Mucosa of stomach (tissue), 1 donor: ENCODE measurements around the gene ANAPC7.
"Not testable (repeated sequence)": the region's sequence is repeated elsewhere in the genome, so short reads cannot be mapped to it uniquely, and the experiment has no call there.

Experiments used
- H3K27me3 ChIP-seq: one replicate; pipeline ENCODE4 v1.7.0; 2013; ENCODE audit warnings: mild to moderate bottlenecking, low read length; ENCODE audit not compliant: control insufficient read depth, insufficient read depth
- H3K36me3 ChIP-seq: one replicate; pipeline ENCODE4 v1.7.0; 2013; ENCODE audit warnings: low read length; ENCODE audit not compliant: control insufficient read depth, insufficient read depth
- H3K4me1 ChIP-seq: one replicate; pipeline ENCODE4 v1.7.0; 2013; ENCODE audit warnings: mild to moderate bottlenecking, low read length; ENCODE audit not compliant: control insufficient read depth, insufficient read depth
- H3K4me3 ChIP-seq: one replicate; pipeline ENCODE4 v1.7.0; 2013; ENCODE audit warnings: low read length
- H3K9ac ChIP-seq: one replicate; pipeline ENCODE4 v1.7.0; 2013; ENCODE audit warnings: mild to moderate bottlenecking, low read length, moderate library complexity
- H3K9me3 ChIP-seq: one replicate; pipeline ENCODE4 v1.7.0; 2013; ENCODE audit warnings: mild to moderate bottlenecking, low read length, moderate library complexity; ENCODE audit not compliant: control insufficient read depth
- donor health status: Pancreatic carcinoma.

ANAPC7 gene, protein sequence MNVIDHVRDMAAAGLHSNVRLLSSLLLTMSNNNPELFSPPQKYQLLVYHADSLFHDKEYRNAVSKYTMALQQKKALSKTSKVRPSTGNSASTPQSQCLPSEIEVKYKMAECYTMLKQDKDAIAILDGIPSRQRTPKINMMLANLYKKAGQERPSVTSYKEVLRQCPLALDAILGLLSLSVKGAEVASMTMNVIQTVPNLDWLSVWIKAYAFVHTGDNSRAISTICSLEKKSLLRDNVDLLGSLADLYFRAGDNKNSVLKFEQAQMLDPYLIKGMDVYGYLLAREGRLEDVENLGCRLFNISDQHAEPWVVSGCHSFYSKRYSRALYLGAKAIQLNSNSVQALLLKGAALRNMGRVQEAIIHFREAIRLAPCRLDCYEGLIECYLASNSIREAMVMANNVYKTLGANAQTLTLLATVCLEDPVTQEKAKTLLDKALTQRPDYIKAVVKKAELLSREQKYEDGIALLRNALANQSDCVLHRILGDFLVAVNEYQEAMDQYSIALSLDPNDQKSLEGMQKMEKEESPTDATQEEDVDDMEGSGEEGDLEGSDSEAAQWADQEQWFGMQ

DNA sequence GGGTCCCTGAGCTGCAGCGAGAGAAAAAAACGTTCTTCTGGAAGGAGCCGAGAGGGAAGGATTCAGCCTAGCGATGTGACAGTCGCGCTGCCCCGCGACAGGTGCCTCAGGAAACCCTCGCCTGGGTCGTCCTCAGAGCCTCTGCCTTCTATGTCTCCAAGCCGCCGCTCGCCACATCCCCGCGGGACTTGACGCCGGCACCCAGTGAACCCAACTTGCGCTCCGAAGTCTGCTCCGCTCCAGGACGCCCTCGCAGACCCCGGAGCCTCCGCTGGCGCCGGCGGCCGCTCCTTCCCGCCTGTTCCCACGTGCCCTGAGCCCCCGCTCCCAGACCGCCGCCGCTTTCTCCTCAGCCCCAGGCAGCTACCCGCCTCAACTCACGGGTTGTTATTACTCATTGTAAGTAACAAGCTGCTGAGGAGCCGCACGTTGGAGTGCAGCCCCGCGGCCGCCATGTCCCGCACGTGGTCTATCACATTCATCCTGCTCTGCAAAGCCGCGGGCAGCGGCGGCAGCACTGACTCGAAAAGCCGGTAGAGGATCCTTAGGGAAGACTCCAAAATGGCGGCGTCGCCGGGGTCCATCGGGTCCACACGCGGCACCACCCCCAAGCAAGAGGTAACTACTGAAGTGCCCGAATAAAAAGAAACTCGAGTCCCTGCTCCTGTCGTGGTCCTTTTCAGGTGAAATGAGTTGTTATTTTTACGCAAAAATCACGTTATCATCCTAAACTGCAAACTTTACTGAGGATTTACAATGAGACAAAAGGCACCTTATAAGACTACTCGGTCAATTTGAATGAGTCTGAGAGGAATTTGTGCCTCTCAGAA, at the start of gene ANAPC7:
TSS of gene ANAPC7 (minus strand) at position 563 of the 830 bp plus-strand sequence. CDS start at position 482, 81 bp downstream.
- H3K4me3 ChIP-seq: peak within 1 kb of the TSS; percentile 56
- H3K4me1 ChIP-seq: peaks cover 7% of the 10 kb centered on the region
- H3K27me3 ChIP-seq: no peaks in the 10 kb centered on the region
- no peaks in the 10 kb centered on the region for H3K36me3 ChIP-seq
- H3K9ac ChIP-seq: peak within 1 kb of the TSS; percentile 94
- no peaks in the 10 kb centered on the region for H3K9me3 ChIP-seq

DNA sequence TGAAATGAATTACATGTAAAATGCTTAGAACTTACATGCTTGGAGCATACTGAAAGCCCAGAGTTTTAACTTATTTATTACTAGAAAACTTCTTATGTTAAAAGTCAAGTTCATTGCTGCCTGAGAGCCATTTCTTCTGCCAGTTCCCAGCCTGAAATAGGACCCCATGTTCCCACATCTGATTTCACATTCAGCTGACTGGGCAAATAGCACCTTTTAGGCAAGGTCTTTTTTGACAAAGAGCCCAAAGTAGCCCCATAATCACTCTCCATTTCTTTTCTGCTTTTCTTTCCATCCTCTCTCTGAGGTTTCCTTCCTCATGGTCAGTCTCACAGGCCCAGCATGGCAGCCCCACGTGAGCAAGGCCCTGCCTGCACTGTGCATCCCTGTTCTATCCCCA, 47.8 kb upstream of the ANAPC7 start:
- no peaks in the 10 kb centered on the region for H3K27me3 ChIP-seq
- H3K9ac ChIP-seq: no peak overlapping the region
- no peaks in the 10 kb centered on the region for H3K4me1 ChIP-seq
- no peak overlapping the region for H3K4me3 ChIP-seq
- no peaks in the 10 kb centered on the region for H3K9me3 ChIP-seq
- H3K36me3 ChIP-seq: no peaks in the 10 kb centered on the region

DNA sequence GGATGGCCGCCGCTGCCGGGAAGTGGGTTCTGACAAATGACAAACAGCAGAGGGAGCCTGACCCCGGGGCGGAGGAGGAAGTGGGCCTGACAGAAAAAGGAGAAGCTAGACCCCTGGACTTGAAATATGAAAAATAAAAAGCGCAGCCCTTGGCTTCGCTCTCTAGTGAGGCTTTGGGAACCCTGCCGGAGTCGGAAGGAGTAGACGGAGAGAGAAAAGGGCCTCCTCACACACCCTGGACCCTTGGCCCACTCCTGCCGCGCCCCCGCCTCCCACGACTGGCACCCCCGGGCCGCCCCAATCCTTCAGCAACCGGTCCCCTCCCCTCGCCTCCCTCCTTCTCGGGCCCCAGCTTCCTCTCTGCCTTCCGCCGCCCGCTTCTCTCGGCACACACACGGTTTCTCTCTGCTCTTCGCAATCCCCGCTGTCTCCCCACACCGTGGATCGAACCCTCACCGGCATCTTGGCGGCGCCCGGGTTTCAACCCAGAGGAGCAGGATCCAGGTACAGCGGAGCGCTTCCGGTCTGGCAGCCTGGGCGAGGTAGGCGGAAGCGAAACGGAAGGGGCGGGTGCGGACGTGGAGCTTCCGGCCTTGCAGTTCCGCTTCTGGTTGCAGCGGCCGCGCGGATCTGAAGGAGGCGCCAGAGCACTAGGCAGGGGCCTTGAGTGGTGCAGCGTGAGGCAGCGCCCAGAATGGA, 46.4 kb upstream of the ANAPC7 start, which contains the start of gene ARPC3:
TSS of gene ARPC3 (minus strand) at position 539 of the 699 bp plus-strand sequence. CDS start at position 462, 77 bp downstream.
- Histone ChIP-seq H3K36me3 (no peaks in the 10 kb centered on the region), H3K9me3 (no peaks in the 10 kb centered on the region), H3K9ac (peak within 1 kb of the TSS; percentile 99), H3K4me1 (no peaks in the 10 kb centered on the region), H3K4me3 (peak within 1 kb of the TSS; percentile 73), H3K27me3 (no peaks in the 10 kb centered on the region)

DNA sequence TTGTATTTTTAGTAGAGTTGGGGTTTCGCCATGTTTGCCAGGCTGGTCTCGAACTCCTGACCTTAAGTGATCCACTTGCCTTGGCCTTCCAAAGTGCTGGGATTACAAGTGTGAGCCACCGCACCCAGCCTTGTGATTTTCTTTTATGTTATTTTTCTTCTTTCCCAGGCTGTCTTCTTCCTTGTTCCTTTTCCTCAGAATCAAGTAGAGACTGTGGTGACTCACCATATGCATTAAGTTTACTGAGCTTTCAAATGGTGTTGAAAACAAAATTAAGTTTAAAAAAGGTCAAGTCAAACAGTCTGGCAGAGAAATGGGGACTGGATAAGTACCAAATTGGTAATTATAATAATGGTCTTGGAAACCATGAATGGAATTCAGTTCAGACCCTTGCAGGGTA, 40.9 kb upstream of the ANAPC7 start:
- H3K27me3 ChIP-seq: no peaks in the 10 kb centered on the region
- H3K4me3 ChIP-seq: no peak overlapping the region
- H3K9ac ChIP-seq: no peak overlapping the region
- no peaks in the 10 kb centered on the region for H3K36me3 ChIP-seq
- H3K4me1 ChIP-seq: no peaks in the 10 kb centered on the region
- no peaks in the 10 kb centered on the region for H3K9me3 ChIP-seq

DNA sequence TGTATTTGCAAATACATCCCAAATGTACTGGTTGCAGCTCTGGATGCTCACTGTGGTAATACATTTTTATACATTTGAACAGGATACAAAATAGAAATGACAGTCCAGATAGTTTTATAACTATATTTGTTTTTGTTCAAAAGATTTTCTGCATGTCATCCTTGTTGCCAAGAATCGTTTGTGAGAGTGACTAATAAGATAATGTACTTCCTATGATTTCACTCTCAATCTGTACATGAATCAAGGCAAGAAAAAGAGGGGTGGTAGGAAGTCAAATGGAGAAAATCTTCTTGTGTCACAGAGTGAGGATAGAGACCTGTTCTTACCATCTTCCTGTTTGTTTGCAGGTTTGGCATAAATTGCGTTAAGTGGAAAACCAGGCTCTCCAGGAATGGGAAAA, 32.7 kb upstream of the ANAPC7 start:
- Histone ChIP-seq H3K4me3 (no peak overlapping the region), H3K4me1 (peaks cover under 1% of the 10 kb centered on the region), H3K27me3 (no peaks in the 10 kb centered on the region), H3K36me3 (no peaks in the 10 kb centered on the region), H3K9ac (no peak overlapping the region), H3K9me3 (no peaks in the 10 kb centered on the region)

DNA sequence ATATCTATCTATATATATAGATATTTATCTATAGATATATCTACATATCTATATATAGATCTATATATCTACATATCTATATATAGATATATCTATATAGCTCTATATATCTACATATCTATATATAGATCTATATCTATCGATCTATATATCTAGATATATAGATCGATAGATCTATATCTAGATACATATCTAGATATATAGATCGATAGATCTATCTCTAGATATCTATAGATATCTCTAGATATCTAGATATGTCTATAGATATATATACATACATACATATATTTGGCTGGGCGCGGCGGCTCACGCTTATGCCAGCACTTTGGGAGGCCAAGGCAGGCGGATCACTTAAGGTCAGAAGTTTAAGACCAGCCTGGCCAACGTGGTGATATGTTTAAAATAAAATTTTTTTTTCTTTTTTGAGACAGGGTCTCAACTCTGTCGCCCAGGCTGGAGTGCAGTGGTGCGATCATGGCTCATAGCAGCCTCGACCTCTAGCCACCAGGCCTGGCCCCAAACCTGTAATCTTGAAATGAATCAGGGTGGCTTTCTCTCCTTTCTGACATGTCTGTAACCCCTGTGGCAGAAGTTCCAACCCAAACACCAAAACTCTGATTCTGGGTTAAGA, 28.6 kb upstream of the ANAPC7 start:
- no peaks in the 10 kb centered on the region for H3K27me3 ChIP-seq
- no peak overlapping the region for H3K9ac ChIP-seq
- H3K36me3 ChIP-seq: no peaks in the 10 kb centered on the region
- H3K9me3 ChIP-seq: no peaks in the 10 kb centered on the region
- no peak overlapping the region for H3K4me3 ChIP-seq
- H3K4me1 ChIP-seq: peaks cover 4% of the 10 kb centered on the region

DNA sequence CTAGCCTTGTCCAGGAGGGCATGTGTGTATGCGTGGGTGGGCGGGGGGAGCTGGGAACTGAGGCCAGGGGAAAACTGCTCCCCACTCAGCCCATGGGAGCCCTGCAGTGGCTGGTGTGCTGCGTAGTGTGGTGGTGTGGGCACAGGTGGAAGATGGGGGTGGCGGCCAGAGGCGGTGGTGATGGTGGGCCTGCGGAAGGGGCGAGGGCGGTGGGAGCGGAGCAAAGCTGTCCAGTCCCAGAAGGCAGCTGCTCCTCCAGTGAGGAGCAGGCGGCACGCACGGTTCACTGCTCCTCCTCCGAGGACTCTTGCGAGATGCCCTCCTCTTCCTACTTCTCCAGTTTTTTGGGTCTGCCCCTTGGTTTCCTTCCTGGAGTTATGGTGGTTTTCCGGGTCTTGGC, 26.2 kb upstream of the ANAPC7 start:
- H3K27me3 ChIP-seq, H3K4me1 ChIP-seq, H3K4me3 ChIP-seq, H3K36me3 ChIP-seq, H3K9ac ChIP-seq, H3K9me3 ChIP-seq: not testable (repeated sequence)

DNA sequence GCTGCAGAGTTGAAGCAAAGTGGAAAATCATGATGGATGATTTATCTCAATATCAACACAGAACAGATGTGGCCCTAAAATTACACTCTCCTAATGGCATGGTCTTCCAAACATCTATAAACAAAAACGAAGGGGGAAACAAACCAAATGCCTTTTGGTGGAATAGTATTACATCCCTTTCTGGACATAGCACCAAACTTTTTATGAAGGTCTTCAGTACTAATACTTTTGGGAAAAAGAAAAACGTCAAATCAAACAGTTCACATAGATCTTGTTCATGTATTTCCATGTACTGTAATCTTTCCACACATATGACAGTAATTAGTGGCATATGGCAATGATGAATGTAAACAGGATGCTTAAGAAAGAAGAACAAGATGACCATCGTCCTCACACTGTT, 22.9 kb upstream of the ANAPC7 start:
- Histone ChIP-seq H3K9ac (no peak overlapping the region), H3K36me3 (no peaks in the 10 kb centered on the region), H3K9me3 (no peaks in the 10 kb centered on the region), H3K27me3 (no peaks in the 10 kb centered on the region), H3K4me3 (no peak overlapping the region), H3K4me1 (peaks cover 4% of the 10 kb centered on the region)

DNA sequence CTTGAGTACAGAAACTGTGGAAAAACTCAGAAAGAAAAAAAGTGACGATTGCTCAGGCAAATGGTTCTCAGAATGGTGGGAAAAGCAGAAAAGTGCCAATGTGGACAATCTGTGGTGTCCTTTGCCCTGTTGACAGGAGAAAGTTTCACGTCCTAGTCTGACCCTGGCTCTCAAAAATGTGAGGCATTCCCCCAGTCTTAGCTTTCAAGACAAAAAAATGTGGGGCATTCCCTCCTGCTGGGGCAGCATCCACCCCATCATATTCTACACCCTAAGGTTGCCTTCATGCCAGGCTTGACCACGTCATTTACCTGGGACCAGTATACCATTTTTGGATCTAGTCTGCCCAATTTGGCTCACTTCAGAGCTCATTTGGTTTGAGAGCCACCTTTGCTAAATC, 20.7 kb upstream of the ANAPC7 start:
- no peaks in the 10 kb centered on the region for H3K27me3 ChIP-seq
- H3K36me3 ChIP-seq: no peaks in the 10 kb centered on the region
- no peaks in the 10 kb centered on the region for H3K9me3 ChIP-seq
- H3K9ac ChIP-seq: no peak overlapping the region
- no peak overlapping the region for H3K4me3 ChIP-seq
- no peaks in the 10 kb centered on the region for H3K4me1 ChIP-seq

DNA sequence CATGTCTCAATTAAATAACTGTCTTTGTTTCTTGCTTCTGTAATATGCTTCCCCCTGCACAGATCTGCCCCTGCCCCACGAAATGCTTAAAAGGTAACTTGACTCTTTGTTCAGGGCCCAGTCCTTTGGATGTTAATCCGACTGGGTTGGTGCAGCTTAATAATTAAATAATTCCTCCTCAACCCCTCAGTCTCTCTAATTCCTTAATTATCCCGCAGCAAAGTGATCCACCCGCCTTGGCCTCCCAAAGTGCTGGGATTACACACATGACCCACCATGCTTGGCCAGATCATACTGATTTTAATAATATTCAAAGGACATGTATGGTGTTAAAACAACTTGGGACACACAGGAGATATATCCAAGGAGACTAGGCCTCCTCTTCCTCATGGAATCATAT, 18.2 kb upstream of the ANAPC7 start:
- no peak overlapping the region for H3K9ac ChIP-seq
- H3K4me1 ChIP-seq: no peaks in the 10 kb centered on the region
- no peaks in the 10 kb centered on the region for H3K9me3 ChIP-seq
- no peaks in the 10 kb centered on the region for H3K27me3 ChIP-seq
- no peaks in the 10 kb centered on the region for H3K36me3 ChIP-seq
- H3K4me3 ChIP-seq: no peak overlapping the region

DNA sequence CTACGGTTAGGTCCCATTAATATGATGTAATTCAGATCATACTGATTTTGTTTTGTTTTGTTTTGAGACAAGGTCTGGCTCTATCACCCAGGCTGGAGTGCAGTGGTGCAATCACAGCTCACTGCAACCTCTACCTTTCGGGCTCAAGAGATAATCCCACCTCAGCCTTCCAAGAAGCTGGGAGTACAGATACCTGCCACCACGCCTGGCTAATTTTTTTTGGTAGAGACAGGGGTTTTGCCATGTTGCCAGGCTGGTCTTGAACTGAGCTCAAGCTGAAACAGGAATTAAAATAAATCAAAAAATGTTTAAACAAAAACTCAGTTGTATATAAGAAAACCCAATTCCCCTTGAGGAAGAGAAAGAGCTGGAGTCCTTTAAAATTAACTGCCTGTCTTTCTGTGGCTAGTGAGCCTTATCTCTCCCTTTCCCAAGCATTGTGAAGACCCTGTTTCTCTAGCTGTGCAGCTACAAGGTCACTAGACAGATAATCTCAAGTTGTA, 17.7 kb upstream of the ANAPC7 start:
- no peaks in the 10 kb centered on the region for H3K27me3 ChIP-seq

More for the DNA sequence above, 17.7 kb upstream of the ANAPC7 start:
- Histone ChIP-seq H3K9ac (no peak overlapping the region), H3K36me3 (no peaks in the 10 kb centered on the region), H3K4me1 (no peaks in the 10 kb centered on the region), H3K9me3 (no peaks in the 10 kb centered on the region), H3K4me3 (no peak overlapping the region)
